ENCODE data around the gene LRRC4. TPM values are rescaled to one million over a fixed set of nuclear protein-coding genes. Genes with fewer than 3 reads are reported as not detected.

LRRC4 gene
- total and polyA plus RNA-seq, 2 donors from 2014 or later: 1.6 to 3.2 TPM

GRCh38 chr7:128074736-128075135 lies 43.5 kb upstream of the LRRC4 start:
- Histone ChIP-seq H3K27ac (ENCODE audit: low read depth in 2 of 2, low read length in 2 of 2) (no peak overlapping the region), H3K36me3 (ENCODE audit: control insufficient read depth in 2 of 3, insufficient read depth in 3 of 3, low read length in 3 of 3) (peaks cover 0 to 3% (median 0%) of the 10 kb centered on the region in 3 donors), H3K4me1 (ENCODE audit: control insufficient read depth in 2 of 3, insufficient read depth in 2 of 3, low read depth in 1 of 3, low read length in 3 of 3) (peaks cover 0 to 7% (median 3%) of the 10 kb centered on the region in 3 donors), H3K9ac (ENCODE audit: low read length in 3 of 3) (no peak overlapping the region), H3K4me3 (ENCODE audit: low read length in 3 of 3) (no peak overlapping the region), H3K27me3 (ENCODE audit: control insufficient read depth, insufficient read depth, low read length) (no peaks in the 10 kb centered on the region), H3K9me3 (ENCODE audit: control insufficient read depth in 2 of 3, insufficient read depth in 1 of 3, low read length in 3 of 3) (no peaks in the 10 kb centered on the region)
- TF ChIP-seq CTCF (IDR thresholded peaks at IDR 0.05; ENCODE audit: borderline replicate concordance, extremely low read depth, insufficient read depth): no peak
- DNase-seq (no peak), FAIRE-seq (no peak)
- intact Hi-C loops (cut with DNase I): no loop called here

- peaks cover 0 to 3% (median 0%) of the 10 kb centered on the region in 3 donors for H3K36me3 ChIP-seq (ENCODE audit: control insufficient read depth in 2 of 3, insufficient read depth in 3 of 3, low read length in 3 of 3)
- intact Hi-C loops (cut with DNase I): no loop called here
- no peaks in the 10 kb centered on the region for H3K9me3 ChIP-seq (ENCODE audit: control insufficient read depth in 2 of 3, insufficient read depth in 1 of 3, low read length in 3 of 3)
- no peak for TF ChIP-seq CTCF (IDR thresholded peaks at IDR 0.05; ENCODE audit: borderline replicate concordance, extremely low read depth, insufficient read depth)
- FAIRE-seq (no peak), DNase-seq (no peak)
- no peaks in the 10 kb centered on the region for H3K27me3 ChIP-seq (ENCODE audit: control insufficient read depth, insufficient read depth, low read length)
- H3K4me3 ChIP-seq (ENCODE audit: low read length in 3 of 3): no peak overlapping the region
- H3K9ac ChIP-seq (ENCODE audit: low read length in 3 of 3): no peak overlapping the region
- H3K27ac ChIP-seq (ENCODE audit: low read depth in 2 of 2, low read length in 2 of 2): no peak overlapping the region
- peaks cover 0 to 7% (median 3%) of the 10 kb centered on the region in 3 donors for H3K4me1 ChIP-seq (ENCODE audit: control insufficient read depth in 2 of 3, insufficient read depth in 2 of 3, low read depth in 1 of 3, low read length in 3 of 3)
Measured at GRCh38 chr7:128074336-128074735, 43.1 kb upstream of the LRRC4 start.

GRCh38 chr7:128073671-128074310 lies 42.6 kb upstream of the LRRC4 start:
- no peak for TF ChIP-seq CTCF (IDR thresholded peaks at IDR 0.05; ENCODE audit: borderline replicate concordance, extremely low read depth, insufficient read depth)
- no peak for DNase-seq
- H3K9ac ChIP-seq (ENCODE audit: low read length in 3 of 3): no peak overlapping the region
- H3K27ac ChIP-seq (ENCODE audit: low read depth in 2 of 2, low read length in 2 of 2): no peak overlapping the region
- peaks cover 0 to 7% (median 3%) of the 10 kb centered on the region in 3 donors for H3K4me1 ChIP-seq (ENCODE audit: control insufficient read depth in 2 of 3, insufficient read depth in 2 of 3, low read depth in 1 of 3, low read length in 3 of 3)
- H3K9me3 ChIP-seq (ENCODE audit: control insufficient read depth in 2 of 3, insufficient read depth in 1 of 3, low read length in 3 of 3): no peaks in the 10 kb centered on the region
- peaks cover 0 to 3% (median 0%) of the 10 kb centered on the region in 3 donors for H3K36me3 ChIP-seq (ENCODE audit: control insufficient read depth in 2 of 3, insufficient read depth in 3 of 3, low read length in 3 of 3)
- H3K4me3 ChIP-seq (ENCODE audit: low read length in 3 of 3): no peak overlapping the region
- H3K27me3 ChIP-seq (ENCODE audit: control insufficient read depth, insufficient read depth, low read length): no peaks in the 10 kb centered on the region
- intact Hi-C loops (cut with DNase I): no loop called here
- no peak for FAIRE-seq

All from kidney (tissue), 14 donors.